GM10266 (cell line): Measurements from ENCODE around the gene MCEMP1.

Source experiments
- DNase-seq: peaks from one replicate; pipeline ENCODE4 v3.0.0; 2012; ENCODE audit errors: extremely low spot score
- CTCF ChIP-seq: IDR thresholded peaks from 2 replicates; pipeline ENCODE4 v1.5.1; 2012; ENCODE audit warnings: mild to moderate bottlenecking, low read depth; ENCODE audit not compliant: control insufficient read depth, insufficient read depth; ENCODE audit errors: missing control alignments

MCEMP1 gene

GRCh38 chr19:7654401-7654800 is 22.5 kb upstream of the MCEMP1 start:
- DNase-seq = no peak
- no peak for TF ChIP-seq CTCF

GRCh38 chr19:7655581-7655980 is 21.3 kb upstream of the MCEMP1 start:
- no peak for TF ChIP-seq CTCF
- DNase-seq = no peak

DNA sequence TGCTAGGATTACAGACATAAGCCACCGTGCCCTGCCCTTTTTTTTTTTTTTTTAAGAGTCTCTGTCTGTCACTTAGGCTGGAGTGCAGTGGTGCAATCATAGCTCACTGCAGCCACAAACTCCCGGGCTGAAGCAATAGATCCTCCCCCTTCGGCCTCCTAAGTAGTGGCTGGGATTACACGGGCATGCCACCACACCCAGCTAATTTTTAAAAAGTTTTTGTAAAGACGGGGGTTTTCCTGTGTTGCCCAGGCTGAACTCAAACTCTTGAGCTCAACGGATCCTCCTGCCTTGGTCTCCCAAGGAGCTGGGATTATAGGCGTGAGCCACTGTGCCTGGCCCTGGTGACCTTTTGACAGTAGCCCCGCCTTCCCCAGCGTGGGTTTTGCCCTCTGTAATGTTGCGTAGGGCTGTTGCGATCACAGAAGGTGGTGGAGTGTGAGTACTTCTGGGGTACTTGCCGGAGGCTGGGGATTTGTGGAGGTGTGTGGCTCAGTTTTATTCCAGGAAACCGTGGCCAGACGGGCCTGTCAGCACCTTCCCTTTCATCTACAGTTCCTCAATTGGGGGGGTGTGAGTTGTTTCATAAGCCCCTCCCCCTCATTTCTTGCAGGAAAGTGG is 19.6 kb upstream of the MCEMP1 start:
- TF ChIP-seq CTCF = no peak
- no peak for DNase-seq

DNA sequence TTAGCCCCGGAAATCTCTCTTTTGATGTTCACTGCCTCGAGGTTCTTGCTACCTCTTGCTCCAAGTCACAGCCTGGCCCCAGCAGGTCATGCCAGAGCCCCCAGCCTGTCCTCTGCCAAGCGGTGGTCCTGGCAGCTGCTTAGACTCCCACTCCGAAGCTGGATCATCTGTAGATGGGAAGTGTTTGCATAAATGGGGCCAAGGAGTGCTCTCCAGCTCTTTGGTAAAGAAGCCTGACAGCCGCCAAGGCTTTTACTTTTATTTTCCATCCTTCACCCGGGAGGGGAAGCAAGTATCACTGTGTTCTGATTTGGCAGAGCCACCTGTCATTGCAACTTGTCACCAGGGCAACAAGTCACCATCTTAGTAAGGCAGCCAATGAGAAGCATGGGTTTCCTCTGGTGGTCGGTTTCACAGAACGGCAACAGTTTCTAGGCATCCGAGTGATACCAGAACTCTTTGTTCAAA is 18.6 kb upstream of the MCEMP1 start:
- peak; percentile 94 for DNase-seq
- TF ChIP-seq CTCF = no peak

DNA sequence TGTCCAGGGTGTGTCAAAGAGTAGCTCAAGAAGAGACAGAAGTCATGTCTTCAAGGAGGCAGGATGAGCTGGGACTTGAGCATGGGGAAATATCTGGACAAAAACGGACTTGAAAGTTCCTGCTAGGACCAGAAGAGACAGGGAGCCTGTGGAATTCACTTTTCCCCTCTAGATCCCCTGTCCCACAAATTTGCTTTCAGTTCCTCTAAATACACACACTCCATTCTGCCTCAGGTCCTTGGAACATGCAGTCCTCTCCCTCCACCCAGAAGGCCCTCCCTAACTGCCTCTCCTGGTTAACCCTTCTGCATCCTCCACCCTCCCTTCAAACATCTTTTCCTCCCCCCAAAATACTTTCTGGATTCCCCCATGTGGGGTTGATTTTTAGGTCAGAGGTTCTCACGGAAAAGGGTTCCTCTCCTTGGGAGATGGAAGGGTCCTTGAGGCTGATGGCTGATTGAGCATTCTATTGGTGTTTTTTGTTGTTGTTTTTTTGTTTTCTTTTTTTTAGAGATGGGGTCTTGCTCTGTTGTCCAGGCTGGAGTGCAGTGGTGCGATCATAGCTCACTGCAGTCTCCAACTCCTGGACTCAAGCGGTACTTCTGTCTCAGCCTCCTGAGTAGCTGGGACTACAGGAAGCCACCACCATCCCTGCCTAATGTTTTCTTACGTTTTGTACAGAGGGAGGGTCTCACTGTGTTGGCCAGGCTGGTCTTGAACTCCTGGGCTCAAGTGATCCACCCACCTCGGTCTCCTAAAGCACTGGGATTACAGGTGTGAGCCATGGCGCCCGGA is 14.9 kb upstream of the MCEMP1 start:
- no peak for DNase-seq

GRCh38 chr19:7662657-7663056 is 14.2 kb upstream of the MCEMP1 start:
- no peak for DNase-seq
- TF ChIP-seq CTCF = no peak

More for the DNA sequence above, 14.9 kb upstream of the MCEMP1 start:
- TF ChIP-seq CTCF = no peak

- no peak for TF ChIP-seq CTCF
- no peak for DNase-seq
Observed at GRCh38 chr19:7663706-7664105, 13.2 kb upstream of the MCEMP1 start.
